HG03575 (cell line): Measurements from ENCODE around the gene MEOX2.

Experiments
- ATAC-seq: cut with Tn5 transposase; IDR thresholded peaks from one replicate; pipeline ENCODE4 v1.9.1; 2021; ENCODE audit not compliant: unreplicated experiment, insufficient number of reproducible peaks, low FRiP score; ENCODE audit errors: extremely low read depth

Gene MEOX2

DNA sequence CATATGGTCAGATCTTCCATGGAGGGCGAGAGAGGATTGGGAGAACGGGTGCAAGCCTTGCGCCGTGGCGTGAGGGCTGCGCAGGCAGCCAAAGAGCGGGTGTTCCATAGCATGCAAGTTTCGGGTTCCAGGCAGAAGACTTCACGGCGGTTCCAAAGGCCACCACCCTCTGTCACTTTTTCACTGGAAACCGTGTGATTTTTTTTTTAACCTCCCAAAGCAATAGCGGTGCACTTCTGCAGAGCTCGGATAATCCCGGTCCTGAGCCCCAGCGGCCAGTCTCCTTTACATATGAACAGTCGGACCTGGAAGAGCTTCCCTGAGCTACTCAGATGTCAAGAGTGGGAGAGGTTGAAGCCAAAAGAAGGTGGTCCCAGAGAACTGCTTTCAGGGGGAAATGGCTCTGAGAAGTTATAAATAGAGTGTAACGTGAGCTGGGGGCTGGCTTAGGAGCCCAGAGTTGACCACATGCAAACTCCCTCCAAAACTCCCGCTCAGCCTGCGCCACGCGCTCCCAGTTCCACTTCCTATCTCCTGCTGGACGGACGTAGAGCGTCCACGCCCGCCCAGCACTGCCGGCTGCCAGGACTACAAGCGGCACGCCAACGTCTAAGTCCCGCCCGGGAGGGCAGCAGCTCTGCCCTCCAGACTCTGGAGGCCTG is at the start of gene MEOX2:
MEOX2 (minus strand) TSS at position 389 of the 662 bp plus-strand sequence; CDS start at position 108, 281 bp downstream.
- ATAC-seq, result no peak

DNA sequence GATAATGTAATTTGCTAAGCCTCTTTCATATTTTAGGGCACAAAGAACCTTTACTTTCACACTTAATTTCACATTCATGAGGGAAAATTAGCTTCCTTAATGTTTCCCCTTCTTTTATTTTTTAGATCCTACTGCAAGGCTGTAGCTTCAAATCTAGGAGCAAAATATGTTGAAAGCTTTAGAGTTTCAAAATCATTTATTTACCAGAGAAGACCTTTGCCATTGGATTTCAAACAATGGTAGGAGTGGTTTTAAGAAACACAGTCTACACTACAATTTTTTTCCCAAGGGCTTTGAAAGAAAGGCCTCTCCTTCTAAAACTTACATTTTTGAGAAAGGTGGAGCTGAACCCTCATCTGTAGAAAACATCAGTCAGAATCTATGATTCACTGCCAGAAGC is 43.3 kb upstream of the MEOX2 start:
- no peak for ATAC-seq

DNA sequence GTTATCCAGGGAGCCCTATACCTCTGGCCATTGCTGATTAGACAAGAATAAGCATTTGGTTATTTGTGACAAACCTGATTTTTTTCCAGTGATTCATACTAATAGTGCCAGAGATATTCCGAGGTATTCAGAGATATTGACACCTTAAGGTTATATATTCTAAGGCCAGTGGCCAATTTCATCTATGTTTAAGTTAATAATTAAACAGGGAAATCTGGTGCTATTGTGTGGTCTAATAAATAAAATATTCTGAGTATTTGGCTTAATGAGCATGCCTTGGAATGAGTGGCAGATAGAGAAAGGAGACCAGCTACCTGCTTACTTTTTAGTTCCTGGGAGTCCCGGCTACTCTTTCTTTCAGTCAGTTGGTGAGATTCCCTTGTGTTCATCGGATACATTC is 38.6 kb upstream of the MEOX2 start:
- ATAC-seq, result no peak

DNA sequence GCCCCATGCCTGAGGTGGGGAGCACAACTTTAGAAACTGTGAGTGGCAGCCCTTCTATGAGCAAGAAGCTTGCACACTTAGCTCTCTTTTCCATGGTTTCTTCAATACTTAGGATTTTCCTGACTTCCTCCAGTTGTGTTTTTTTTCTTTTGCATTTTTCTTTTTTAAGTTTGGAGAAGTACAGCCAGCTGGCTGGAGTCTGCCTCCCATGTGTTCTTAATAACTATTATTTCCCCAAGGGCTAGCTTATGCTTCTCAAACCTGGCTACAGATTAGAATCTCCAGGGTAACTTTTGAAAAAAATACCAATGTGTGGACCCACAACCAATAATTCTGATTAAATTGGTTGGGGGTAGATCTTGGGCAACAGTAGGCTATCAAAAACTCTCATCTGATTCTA is 37.4 kb upstream of the MEOX2 start:
- no peak for ATAC-seq

DNA sequence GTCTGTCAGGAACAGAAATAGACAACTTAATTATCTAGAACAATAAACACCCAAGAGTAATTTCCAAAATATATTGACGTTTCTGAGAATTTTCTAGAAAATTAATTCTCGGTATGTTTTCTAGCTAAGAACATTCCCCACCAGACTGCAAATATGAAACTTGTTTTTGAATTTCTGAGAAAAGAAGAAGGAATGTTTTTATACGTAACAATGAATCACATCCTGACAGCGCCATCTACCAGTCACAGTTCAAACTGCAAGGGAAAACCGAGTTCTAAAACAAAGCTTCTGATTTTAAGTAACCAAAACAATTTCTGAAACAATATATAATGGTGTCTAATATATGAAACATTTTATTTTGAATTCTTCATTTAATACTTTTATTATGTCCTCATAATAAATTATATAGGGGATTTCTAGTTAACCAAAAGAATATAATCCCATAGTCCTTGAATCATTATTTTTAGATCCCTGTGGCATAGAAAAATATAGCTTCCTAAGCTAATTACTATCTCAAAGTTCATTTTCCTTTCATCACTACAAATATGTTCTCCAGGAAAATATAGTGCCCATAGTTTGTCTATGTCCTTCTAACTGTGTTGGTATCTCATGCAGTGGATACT is 34.5 kb upstream of the MEOX2 start:
- ATAC-seq, result no peak

DNA sequence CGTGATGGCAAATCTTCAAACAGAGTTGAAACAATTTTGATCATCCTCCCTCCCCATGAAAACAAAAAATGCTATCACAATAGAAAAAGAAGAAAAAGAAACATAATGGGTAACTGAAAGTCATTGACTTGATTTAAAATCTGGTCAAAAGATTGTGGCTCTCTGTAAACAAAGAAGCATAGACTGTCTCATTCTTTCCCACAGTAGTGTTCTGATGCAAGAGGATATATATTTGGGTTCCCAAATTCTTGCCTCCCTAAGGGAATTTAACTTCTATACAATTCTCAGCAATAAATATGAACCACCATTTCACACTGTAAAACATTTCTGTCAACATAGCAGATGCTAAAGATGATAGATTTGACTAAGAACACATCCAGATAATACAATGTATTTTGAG is 32.8 kb upstream of the MEOX2 start:
- no peak for ATAC-seq

DNA sequence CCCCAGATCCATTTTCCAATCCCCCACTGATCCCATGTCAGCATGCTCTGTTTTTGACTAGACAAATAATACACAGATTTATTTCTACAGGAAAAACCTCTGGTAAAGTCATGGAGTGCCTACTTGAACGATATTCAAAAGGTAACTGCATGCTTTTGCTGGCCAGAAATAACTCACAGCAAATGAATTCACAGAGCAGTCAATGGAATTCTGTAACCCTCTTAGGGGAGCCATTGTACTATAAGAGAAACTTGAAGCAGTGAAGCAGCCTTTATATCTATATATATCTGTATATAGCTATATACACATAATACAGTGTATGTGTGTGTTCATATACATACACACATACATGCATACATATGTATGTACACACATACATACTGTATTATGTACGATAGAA is 29.0 kb upstream of the MEOX2 start:
- no peak for ATAC-seq

DNA sequence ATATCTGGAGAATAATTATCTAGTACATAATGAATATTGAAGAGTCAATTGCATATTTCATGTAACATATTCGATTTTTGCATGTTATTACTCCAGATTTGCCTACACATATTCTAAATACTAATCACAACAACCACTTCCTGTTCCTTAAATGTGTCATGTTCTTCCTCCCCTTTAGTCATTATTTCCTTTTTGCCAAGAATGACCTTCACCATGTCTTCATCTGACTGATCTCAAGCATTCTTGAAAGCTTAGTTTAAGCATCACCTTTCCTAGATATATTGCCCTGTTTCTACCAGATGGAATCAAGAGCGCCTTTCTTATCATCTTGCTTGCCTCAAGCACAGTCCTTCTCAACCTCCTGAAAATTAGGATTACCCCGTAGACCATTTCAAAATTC is 23.5 kb upstream of the MEOX2 start:
- ATAC-seq, result no peak

DNA sequence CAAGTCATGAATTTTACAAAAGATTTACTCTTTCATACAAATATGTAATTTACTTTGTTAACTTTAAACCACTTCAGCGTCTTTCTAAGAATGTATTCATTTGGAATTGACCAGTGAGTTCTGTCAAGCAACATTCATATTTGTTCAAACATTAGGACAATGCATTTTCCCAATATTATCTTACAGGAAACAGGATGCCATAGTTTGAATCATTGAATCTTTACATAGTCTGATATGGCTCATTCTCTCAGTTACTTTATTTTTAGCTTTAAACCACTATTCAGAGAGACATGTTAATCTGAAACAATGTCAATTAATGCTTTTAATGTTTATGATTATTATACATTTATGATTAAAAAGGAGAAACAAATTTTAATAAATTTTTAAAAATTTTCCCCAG is 21.1 kb upstream of the MEOX2 start:
- no peak for ATAC-seq

DNA sequence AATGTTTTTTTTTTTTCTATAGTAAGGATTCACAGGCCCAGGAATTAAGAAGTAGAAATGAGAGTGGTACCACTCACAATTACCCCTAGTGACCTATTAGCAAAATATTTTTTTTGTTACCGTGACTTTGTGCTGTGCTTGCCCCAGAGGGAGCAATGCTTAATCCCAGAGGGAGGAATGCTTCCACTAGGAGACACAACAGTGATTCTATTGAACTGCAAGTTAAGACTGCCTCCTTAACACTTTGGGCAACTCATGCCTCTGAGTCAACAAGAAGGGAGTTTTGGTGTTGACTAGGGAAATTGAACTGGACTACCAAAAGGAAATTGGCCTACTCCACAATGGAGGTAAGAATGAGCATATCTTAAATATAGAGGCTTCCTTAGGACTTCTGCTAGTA is 17.2 kb upstream of the MEOX2 start:
- no peak for ATAC-seq

DNA sequence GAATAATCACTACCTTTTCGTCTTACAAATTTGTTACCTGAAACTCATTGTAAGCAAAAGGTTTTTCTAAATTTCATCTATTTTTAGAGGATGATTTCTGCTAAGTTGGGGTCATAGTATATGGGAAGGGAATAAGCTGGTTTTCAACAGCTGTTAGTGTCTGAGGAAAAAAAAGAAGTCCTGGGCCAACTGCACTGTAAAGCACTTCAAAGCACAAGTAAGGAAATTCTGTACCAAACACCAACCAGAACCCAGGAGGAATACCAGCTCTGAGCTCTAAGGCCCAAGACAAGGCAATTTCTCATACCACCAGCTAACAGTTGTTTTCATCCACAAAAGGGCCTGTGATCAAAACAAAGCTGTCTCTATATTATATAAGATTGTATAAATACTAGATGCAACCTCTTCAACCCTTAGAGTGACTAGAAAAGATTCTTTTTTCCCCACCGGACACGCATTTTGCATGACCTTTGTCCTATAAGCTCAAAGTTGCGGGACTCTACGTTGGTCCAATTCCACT is 6.1 kb upstream of the MEOX2 start:
- no peak for ATAC-seq

DNA sequence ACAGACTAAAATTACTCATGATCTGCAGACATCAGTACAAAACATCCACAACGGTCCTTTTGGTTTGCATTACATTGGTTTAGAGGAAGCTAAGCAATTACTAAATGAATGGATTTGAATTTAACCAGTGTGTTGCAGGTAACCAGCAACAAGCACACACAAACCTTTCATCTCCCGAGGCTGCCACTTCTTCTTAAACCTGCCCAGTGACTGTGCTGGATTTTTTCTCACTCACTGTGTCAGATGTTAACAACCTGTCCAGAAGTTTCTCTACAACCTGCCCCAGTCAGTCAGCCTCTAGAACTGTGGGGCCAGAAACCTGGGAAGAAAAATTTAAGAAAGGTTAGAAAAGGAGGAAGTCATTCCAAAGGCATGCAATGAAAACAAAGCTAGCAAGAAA is 2.4 kb upstream of the MEOX2 start:
- ATAC-seq, result no peak

DNA sequence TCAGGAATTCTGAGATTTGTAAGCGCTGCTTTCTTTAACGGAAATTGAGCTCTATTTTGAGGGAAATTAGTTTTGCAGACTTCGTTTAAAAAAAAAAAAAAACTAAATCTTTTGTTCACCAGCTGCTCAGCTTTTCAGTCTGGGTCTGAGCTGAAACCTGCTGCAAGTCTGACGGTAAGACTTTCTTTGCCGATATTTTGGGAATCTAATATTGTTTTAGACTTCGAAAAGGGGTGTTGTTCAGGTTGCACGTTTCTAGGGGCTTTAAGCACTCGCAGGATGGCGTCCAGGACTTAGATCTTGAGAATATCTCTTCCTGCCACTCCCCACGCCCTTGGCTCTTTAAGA is 1.8 kb upstream of the MEOX2 start:
- no peak for ATAC-seq

DNA sequence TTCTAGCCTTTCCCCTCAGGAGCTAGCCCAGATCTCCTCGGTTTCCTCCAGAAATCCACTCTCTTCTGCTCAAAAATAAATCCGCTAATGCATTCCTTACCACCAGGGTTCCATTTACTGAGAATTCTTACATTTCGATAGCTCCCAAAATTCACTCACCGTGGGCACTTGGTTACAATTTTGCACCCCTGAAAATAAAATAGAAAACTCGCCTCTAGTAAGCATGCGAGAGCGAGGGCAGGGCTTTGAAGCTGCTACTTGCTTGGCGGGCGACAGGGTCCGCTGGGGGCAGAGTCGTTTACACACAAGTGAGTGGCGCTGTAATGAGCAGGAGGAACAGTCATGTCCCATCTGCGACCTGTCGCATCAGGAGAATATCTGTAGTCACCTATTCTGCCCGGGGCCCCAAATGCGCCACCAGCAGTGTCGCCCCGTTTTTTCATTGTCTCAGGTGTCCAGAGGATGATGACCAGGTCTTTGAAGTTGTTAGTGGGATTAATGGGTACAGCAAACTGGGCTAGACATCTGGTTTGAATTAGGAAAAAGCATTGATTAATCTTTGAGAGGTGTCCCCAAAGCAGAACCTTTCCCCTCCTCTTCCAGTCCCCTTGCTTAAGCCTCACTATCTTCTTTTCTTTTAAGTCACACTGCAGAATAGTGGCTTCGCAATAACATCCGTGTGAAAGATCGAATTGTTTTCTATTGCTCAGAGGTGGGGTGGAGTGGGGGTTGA is 1.2 kb upstream of the MEOX2 start:
- no peak for ATAC-seq

DNA sequence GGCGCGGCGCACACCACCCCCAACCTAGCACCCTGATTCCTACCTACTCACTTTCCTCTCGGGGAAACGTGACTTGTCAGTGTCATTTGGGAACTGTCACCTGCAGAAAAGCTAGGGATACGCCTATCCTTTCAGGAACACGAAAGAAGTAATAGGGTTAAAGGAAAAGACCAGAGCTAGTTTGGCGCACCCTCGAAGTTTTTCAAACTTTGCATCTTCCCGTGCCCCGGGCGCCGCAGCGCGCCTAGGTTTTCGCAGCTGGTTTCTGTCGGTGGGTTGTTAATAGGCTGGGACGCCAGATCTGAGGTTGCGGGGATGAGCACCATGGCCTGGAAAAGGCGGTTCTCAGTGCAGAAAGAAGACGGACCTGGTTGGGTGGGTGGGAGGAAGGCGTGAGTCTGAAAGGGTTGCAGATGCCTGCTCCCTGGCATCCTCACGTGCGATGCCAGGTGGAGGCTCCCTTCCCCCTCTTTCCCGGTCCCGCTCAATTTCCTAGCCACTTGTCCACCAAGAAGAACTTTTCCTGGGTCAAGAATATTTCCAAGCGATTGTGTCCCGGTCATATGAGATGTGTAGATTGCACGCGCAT is 568 bp upstream of the MEOX2 start:
- no peak for ATAC-seq

DNA sequence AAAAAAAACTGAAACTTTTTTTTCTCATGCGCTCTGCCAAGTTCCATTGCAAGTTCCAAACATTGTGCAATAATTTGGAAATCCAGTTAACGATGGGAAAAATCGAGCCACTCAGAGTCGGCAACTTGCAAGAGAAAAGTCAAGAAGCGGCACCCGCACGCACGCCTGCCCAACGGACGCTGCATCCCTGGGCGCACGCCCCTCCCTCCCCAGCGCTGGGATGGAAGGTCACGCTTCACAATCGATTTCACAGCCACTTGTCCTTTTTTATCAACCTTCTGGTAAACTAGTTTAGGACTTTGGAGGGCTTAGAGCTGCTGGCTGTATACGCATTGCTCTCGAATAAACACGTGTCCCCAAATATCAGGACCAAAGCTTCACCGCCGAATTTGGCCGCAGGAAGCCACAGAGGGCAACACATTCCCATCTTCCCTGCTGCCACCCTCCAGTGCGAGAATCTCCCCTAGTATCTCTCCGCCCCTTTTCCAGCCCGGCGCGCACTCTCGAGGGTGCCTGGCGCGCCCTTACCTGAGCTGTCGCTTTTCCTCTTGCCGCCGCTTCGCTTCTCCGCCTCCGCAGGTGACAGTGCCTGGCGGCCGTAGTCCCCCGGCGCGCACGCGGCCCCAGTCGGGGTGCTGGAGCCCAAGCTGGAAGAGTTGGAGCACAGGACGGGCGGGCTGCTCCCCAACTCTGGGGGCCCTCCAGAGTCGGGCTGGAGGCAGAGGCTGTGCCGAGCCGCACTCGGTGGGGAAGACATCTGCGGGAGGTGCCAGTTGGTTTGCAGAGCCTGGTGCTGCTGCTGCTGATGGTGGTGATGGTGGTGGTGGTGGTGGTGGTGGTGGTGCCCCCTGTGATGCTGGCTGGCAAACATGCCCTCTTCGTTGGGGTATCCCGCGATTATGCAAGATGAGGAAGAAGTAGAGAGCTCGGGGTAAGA is 857 bp downstream of the MEOX2 start:
- ATAC-seq, result no peak

DNA sequence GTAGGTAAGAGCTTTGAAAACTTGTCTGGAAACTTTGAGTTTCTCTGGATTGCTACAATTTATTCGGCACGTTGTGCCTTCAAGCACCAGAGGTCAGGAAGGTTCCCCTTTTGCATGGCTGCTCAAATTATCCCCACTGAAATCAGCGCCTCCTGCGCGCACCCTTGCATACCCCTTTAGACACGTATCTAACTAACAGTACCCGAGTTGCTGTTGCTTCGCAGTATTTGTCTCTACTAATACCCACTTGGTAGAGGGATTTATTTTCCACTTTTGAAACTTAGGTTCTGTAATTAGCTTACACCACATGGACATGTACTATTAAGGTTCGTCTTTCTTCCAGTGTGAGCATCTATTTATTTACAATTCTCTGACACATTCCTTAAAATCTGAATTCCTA is 1.6 kb downstream of the MEOX2 start:
- no peak for ATAC-seq

DNA sequence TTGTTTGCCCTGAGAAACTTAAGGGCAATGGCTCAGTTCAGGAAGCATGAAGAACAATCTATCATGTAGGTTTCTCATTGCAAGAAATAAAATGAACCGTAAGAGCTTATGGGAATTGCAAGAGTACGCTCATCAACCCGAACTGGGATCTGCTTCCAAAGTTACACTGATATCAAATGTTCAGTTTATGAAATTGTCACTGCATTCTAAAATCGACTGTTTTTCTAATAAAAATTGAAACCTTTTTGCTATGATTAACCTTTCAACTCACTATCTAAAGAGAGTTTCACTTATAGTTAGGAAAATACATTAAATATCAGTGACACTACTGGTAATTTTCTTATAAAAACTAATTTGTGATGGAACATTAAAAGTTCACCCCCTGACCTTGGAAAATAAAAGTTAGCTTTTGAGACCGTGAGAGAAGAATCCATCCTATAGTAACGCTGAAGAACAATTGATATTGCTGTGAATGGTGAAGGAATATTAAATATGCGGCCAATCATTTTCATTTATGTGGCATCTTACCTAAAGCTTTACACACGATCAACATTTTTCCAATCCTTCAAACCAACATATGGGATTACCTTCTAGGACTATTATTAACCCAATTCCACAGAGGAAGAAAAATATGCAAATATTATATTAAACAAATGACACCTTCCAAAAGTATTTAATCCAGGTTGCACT is 2.2 kb downstream of the MEOX2 start:
- ATAC-seq, result no peak
